K562 (cell line): ENCODE data around the gene GVQW3. TPM values are rescaled to one million over a fixed set of nuclear protein-coding genes. Genes with fewer than 3 reads are reported as not detected.

Source experiments
- ATAC-seq: fragments of 200-7000 bp; cut with Tn5 transposase; 3 replicates; pipeline ENCODE4 v1.9.1; 2020; ENCODE audit warnings: moderate library complexity
- BruUV-seq: library from RNA; stranded (reverse); fragments of 400-500 nt; replicated peaks from 2 replicates; lab custom pipeline; 2021; lab: Mats Ljungman, UMichigan
- CTCF ChIA-PET: fragments of 300-600 bp; formaldehyde crosslinking; extraction: SDS; loops from one replicate; lab custom pipeline; 2021; ENCODE audit warnings: low intra/inter-chr PET ratio; lab: Yijun Ruan, JAX
- POLR2A ChIA-PET: fragments of 300-600, 350-650 bp; sonication (Branson Sonifier 250); formaldehyde crosslinking; extraction: SDS; loops from one replicate; lab custom pipeline; 2021; ENCODE audit warnings: antibody characterized with exemption, inconsistent platforms; lab: Yijun Ruan, JAX
- DNase-seq, 4 experiments: peaks; one replicate each; pipeline versions ENCODE4 v3.0.0 to v3.0.0-alpha.2; 2011 to 2018; ENCODE audit warnings: low spot score in 3 of 4, mixed read lengths in 3 of 4; ENCODE audit errors: extremely low read depth in 1 of 4
- FAIRE-seq: peaks from 2 replicates; lab custom pipeline; 2011; peaks lifted over from hg19 to GRCh38; lab: Jason Lieb, UNC
- H2AFZ ChIP-seq: 2 replicates; pipeline ENCODE4 v1.6.0; 2011; ENCODE audit warnings: low read depth, low read length, control low read depth, inconsistent platforms
- H3K27ac ChIP-seq: fragments of 200-600 bp; 3 replicates; pipeline ENCODE4 v1.8.0; 2011; ENCODE audit warnings: low read depth, mild to moderate bottlenecking, control low read depth, inconsistent platforms, low read length, moderate library complexity, mixed read lengths; ENCODE audit errors: extremely low read depth
- H3K27me3 ChIP-seq, 2 experiments: fragments of 300-600 bp in 1 of 2; 2 replicates in 1 of 2; 3 replicates in 1 of 2; pipeline versions ENCODE4 v1.6.0 to v1.8.0; 2011; ENCODE audit warnings: inconsistent platforms in 2 of 2, low read length in 2 of 2, mild to moderate bottlenecking in 1 of 2, mixed read lengths in 1 of 2, moderate library complexity in 1 of 2; ENCODE audit not compliant: control insufficient read depth in 2 of 2, insufficient read depth in 2 of 2
- H3K36me3 ChIP-seq: fragments of 300-600 bp; 3 replicates; pipeline ENCODE4 v1.8.0; 2011; ENCODE audit warnings: mild to moderate bottlenecking, low read length, inconsistent platforms; ENCODE audit not compliant: control insufficient read depth, insufficient read depth
- H3K4me1 ChIP-seq, 2 experiments: fragments of 200-600 bp in 1 of 2; replicated peaks in 1 of 2; 2 replicates in 1 of 2; 3 replicates in 1 of 2; pipeline versions ENCODE4 v1.5.1 to v1.8.0; 2011; ENCODE audit warnings: inconsistent platforms in 2 of 2, low read length in 2 of 2, mild to moderate bottlenecking in 1 of 2, mixed read lengths in 1 of 2, moderate library complexity in 1 of 2; ENCODE audit not compliant: control insufficient read depth in 2 of 2, insufficient read depth in 2 of 2
- H3K4me2 ChIP-seq: 2 replicates; pipeline ENCODE4 v1.6.1; 2011; ENCODE audit warnings: low read length, control low read depth, inconsistent platforms, mixed read lengths; ENCODE audit not compliant: insufficient read depth
- H3K4me3 ChIP-seq: fragments of 200-600 bp; sonication (generic), shearing (Covaris generic); 2 replicates; pipeline ENCODE4 v1.5.1; 2016; ENCODE audit warnings: control low read depth, inconsistent platforms
- H3K79me2 ChIP-seq: fragments of 200-600 bp; 3 replicates; pipeline ENCODE4 v1.8.0; 2011; ENCODE audit warnings: low read length, inconsistent platforms; ENCODE audit not compliant: control insufficient read depth, insufficient read depth
- H3K9ac ChIP-seq, 2 experiments: 2 replicates each; pipeline versions ENCODE4 v1.6.0 to v1.6.1; 2011; ENCODE audit warnings: low read depth in 2 of 2, low read length in 2 of 2, control low read depth in 1 of 2, inconsistent platforms in 1 of 2, mild to moderate bottlenecking in 1 of 2, mixed read lengths in 1 of 2; ENCODE audit not compliant: insufficient read depth in 1 of 2
- H3K9me1 ChIP-seq: one replicate; pipeline ENCODE4 v1.6.0; 2011; ENCODE audit warnings: inconsistent platforms, mild to moderate bottlenecking, low read length, moderate library complexity; ENCODE audit not compliant: control insufficient read depth, insufficient read depth
- H3K9me3 ChIP-seq: replicated peaks from 2 replicates; pipeline ENCODE4 v1.5.1; 2011; ENCODE audit warnings: low read depth, low read length, inconsistent platforms; ENCODE audit not compliant: control insufficient read depth, insufficient read depth
- H4K20me1 ChIP-seq: replicated peaks from 2 replicates; pipeline ENCODE4 v1.6.1; 2011; ENCODE audit warnings: low read length, inconsistent platforms, mixed read lengths; ENCODE audit not compliant: control insufficient read depth, insufficient read depth
- ARID1B ChIP-seq: fragments of 450-650 bp; IDR thresholded peaks from 2 replicates; pipeline ENCODE4 v1.6.1; 2016; ENCODE audit warnings: antibody characterized with exemption, mild to moderate bottlenecking, inconsistent platforms
- CREBBP ChIP-seq: IDR thresholded peaks from one replicate; pipeline ENCODE4 v1.6.1; 2012; ENCODE audit warnings: low read depth, mild to moderate bottlenecking, control low read depth, inconsistent platforms, low read length
- CXXC5 ChIP-seq: fragments of 250-450 bp; sonication (Bioruptor Pico); IDR thresholded peaks from 2 replicates; pipeline ENCODE4 v1.8.0; 2022; ENCODE audit warnings: inconsistent platforms, mild to moderate bottlenecking, moderate library complexity
- EP300 ChIP-seq: IDR thresholded peaks from 2 replicates; pipeline ENCODE4 v1.6.1; 2012; ENCODE audit warnings: low read length, improper control_type of control experiment
- GTF2F1 ChIP-seq: IDR thresholded peaks from 2 replicates; pipeline ENCODE4 v1.6.1; 2011; ENCODE audit warnings: low read depth, low read length, improper control_type of control experiment
- HMG20A ChIP-seq: fragments of 450-650 bp; formaldehyde crosslinking; conservative IDR thresholded peaks from 2 replicates; pipeline ENCODE4 v1.4.0; 2020; ENCODE audit warnings: mild to moderate bottlenecking, mixed read lengths
- IRF2 ChIP-seq: sonication (generic); formaldehyde crosslinking; IDR thresholded peaks from 2 replicates; pipeline ENCODE4 v1.8.1; 2022; ENCODE audit warnings: mild to moderate bottlenecking, missing genetic modification reagents
- KLF1 ChIP-seq: fragments of 450-650 bp; IDR thresholded peaks from 2 replicates; pipeline ENCODE4 v1.6.1; 2016; ENCODE audit warnings: missing genetic modification characterization, missing compliant biosample characterization
- MCM3 ChIP-seq: fragments of 450-650 bp; IDR thresholded peaks from 2 replicates; pipeline ENCODE4 v1.6.1; 2016
- MIER1 ChIP-seq: fragments of 450-650 bp; IDR thresholded peaks from 2 replicates; pipeline ENCODE4 v1.6.1; 2016; ENCODE audit warnings: antibody characterized with exemption, mild to moderate bottlenecking, low read depth
- MTA2 ChIP-seq: fragments of 450-650 bp; IDR thresholded peaks from 2 replicates; pipeline ENCODE4 v1.6.1; 2016; ENCODE audit warnings: low read depth
- NFE2 ChIP-seq: IDR thresholded peaks from 2 replicates; pipeline ENCODE4 v1.6.1; 2014; ENCODE audit warnings: antibody characterized with exemption, low read depth
- PATZ1 ChIP-seq: fragments of 250-450 bp; sonication (Bioruptor Pico); IDR thresholded peaks from 2 replicates; pipeline ENCODE4 v1.5.0; 2020; ENCODE audit warnings: mild to moderate bottlenecking, borderline replicate concordance
- PKNOX1 ChIP-seq: fragments of 450-650 bp; IDR thresholded peaks from 2 replicates; pipeline ENCODE4 v1.6.1; 2016
- RBBP5 ChIP-seq: fragments of 200-600 bp; sonication (generic); IDR thresholded peaks from 2 replicates; pipeline ENCODE4 v1.6.1; 2012; ENCODE audit warnings: borderline replicate concordance, mild to moderate bottlenecking, low read length, control low read depth, inconsistent platforms; ENCODE audit not compliant: insufficient read depth, poor library complexity, severe bottlenecking
- TFAM ChIP-seq: fragments of 250-450 bp; sonication (Bioruptor Pico); conservative IDR thresholded peaks from 2 replicates; pipeline ENCODE4 v1.5.0; 2021; ENCODE audit warnings: mild to moderate bottlenecking, moderate library complexity
- THRAP3 ChIP-seq: fragments of 450-650 bp; IDR thresholded peaks from 2 replicates; pipeline ENCODE4 v1.6.1; 2016; ENCODE audit warnings: mild to moderate bottlenecking, inconsistent platforms, borderline replicate concordance
- ZNF124 ChIP-seq: sonication (generic); formaldehyde crosslinking; IDR thresholded peaks from 2 replicates; pipeline ENCODE4 v1.8.1; 2022; ENCODE audit warnings: missing genetic modification reagents
- ZNF589 ChIP-seq: fragments of 200-800 bp; sonication (Bioruptor generic); IDR thresholded peaks from 2 replicates; pipeline ENCODE4 v1.6.1; 2016; ENCODE audit warnings: low read depth, missing genetic modification characterization, missing compliant biosample characterization
- ZNF655 ChIP-seq: fragments of 250-450 bp; sonication (Bioruptor Pico); IDR thresholded peaks from 2 replicates; pipeline ENCODE4 v1.5.0; 2021
- WGBS: fragments of 100-300 bp; shearing (Covaris generic); methylation state at CpG from one replicate; pipeline ENCODE4 v1.1.6; 2016; ENCODE audit warnings: low coverage, mixed read lengths; ENCODE audit not compliant: insufficient coverage; ENCODE audit errors: missing lambda C conversion rate; 5-methylcytosine and 5-hydroxymethylcytosine counted together
- in situ Hi-C: fragments of 300-500 bp; cut with MboI; formaldehyde crosslinking; loops from 4 replicates; pipeline ENCODE4 v1.15.0; 2018; ENCODE audit warnings: inconsistent platforms, mixed read lengths
- intact Hi-C: fragments of 100-400 bp; cut with micrococcal nuclease; formaldehyde crosslinking; loops from 2 replicates; pipeline ENCODE4 v1.14.2; 2022
- polyA plus RNA-seq, 8 experiments: library from polyadenylated mRNA; depleted of rRNA in 4 of 8; stranded (reverse) in 5 of 8; unstranded in 3 of 8; fragments of >200 nt; fragmentation: Nextera tagmentation in 2 of 8; fragmentation: Illumina TruSeq in 1 of 8; extraction: Ambion mirVana in 2 of 8; extraction: Trizol in 1 of 8; gene quantifications; 2 replicates each; pipeline versions ENCODE4 v1.2.1 to v1.2.3, GENCODE V29; 2011 to 2014; ENCODE audit warnings: inconsistent platforms in 1 of 8, missing spikeins in 1 of 8
- total RNA-seq, 7 experiments: library from RNA; depleted of rRNA in 6 of 7; stranded (reverse); fragments of >200 nt in 6 of 7; fragmentation: Illumina TruSeq in 2 of 7; extraction: Trizol in 2 of 7; gene quantifications; 2 replicates each; pipeline versions ENCODE4 v1.2.1 to v1.2.3, GENCODE V29; 2011 to 2021; ENCODE audit warnings: low replicate concordance in 1 of 7

Gene GVQW3
- total and polyA plus RNA-seq, 9 of the 15 experiments (the other 6 are each of a cell fraction or from before 2014, with no cell fraction given), result 0.66 to 5.7 (median 2.1) TPM

GRCh38 chr11:76365038-76365679 is 16.0 kb upstream of the GVQW3 start:
- in situ Hi-C loops (no loop called here), intact Hi-C loops (no loop called here)
- peaks cover 6% of the 10 kb centered on the region; the same call in 1 of the 2 replicates for H4K20me1 ChIP-seq
- peak; percentile 93 for ATAC-seq
- H3K4me1 ChIP-seq, result peaks cover 9 to 15% of the 10 kb centered on the region in 2 experiments; a peak in 3 of 5 replicates
- DNase-seq, result peak in 1 of 4 experiments; percentile 73
- no peaks in the 10 kb centered on the region for H3K9me1 ChIP-seq
- ChIA-PET POLR2A (interaction anchor here (0.7 to 2.4 kb wide), 5 partner anchors 9 to 606 kb away, joined by 3 to 14 read pairs (median 3); partner anchors contain the start of genes GVQW3 and THAP12), CTCF (no interaction called here)
- peaks cover 35% of the 10 kb centered on the region for H3K36me3 ChIP-seq
- no peak overlapping the region for H2AFZ ChIP-seq
- no peak overlapping the region for H3K4me3 ChIP-seq
- peak; percentile 49 for FAIRE-seq
- no TSS peak for BruUV-seq
- H3K27ac ChIP-seq, result peak overlapping the region; percentile 41; the same call in 1 of the 3 replicates
- peak overlapping the region; percentile 54 for H3K4me2 ChIP-seq
- H3K9ac ChIP-seq, result peak overlapping the region in 1 of 2 experiments; percentile 14; a peak in 1 of 4 replicates
- H3K9me3 ChIP-seq, result no peaks in the 10 kb centered on the region
- WGBS, result 21% methylated on average over 16 of the region's 16 CpGs
- H3K79me2 ChIP-seq, result peaks cover 61% of the 10 kb centered on the region
- no peaks in the 10 kb centered on the region for H3K27me3 ChIP-seq
- TF ChIP-seq GTF2F1 (no peak), TFAM (CRISPR knock-in tag) (no peak), KLF1 (no peak), HMG20A (CRISPR knock-in tag) (no peak), ZNF589 (CRISPR knock-in tag) (no peak; the same call in 1 of the 2 replicates), ARID1B (peak; percentile 83), ZNF124 (no peak), PATZ1 (CRISPR knock-in tag) (no peak), CREBBP (no peak), RBBP5 (no peak), ZNF655 (no peak), CXXC5 (CRISPR knock-in tag) (0 out of 2 replicates have a peak, but pooled peaks have one; percentile 16), PKNOX1 (no peak), MIER1 (no peak), IRF2 (CRISPR knock-in tag) (no peak), THRAP3 (no peak), NFE2 (peak; percentile 26; the same call in 1 of the 2 replicates), MCM3 (no peak), MTA2 (peak; percentile 63), EP300 (peak; percentile 58; the same call in 1 of the 2 replicates)
